AG04450 (cell line): ENCODE data around the gene CACNA1C. TPM values are rescaled to one million over a fixed set of nuclear protein-coding genes. Genes with fewer than 3 reads are reported as not detected.

ENCODE experiments used
- CTCF ChIA-PET: fragments of 300-600, 350-600 bp; formaldehyde crosslinking; extraction: SDS; loops from one replicate; lab custom pipeline; 2022; ENCODE audit warnings: antibody characterized with exemption, inconsistent platforms; lab: Charles Lee
- POLR2A ChIA-PET: fragments of 350-600 bp; formaldehyde crosslinking; extraction: SDS; loops from one replicate; lab custom pipeline; 2021; ENCODE audit warnings: antibody characterized with exemption, inconsistent platforms; lab: Yijun Ruan, JAX
- DNase-seq: peaks from one replicate; pipeline ENCODE4 v3.0.0-alpha.2; 2011; ENCODE audit warnings: low read depth, low spot score
- H3K27ac ChIP-seq: one replicate; pipeline ENCODE4 v1.5.1; 2012; ENCODE audit warnings: low read depth, low read length, control low read depth
- H3K27me3 ChIP-seq: one replicate; pipeline ENCODE4 v1.6.0; 2012; ENCODE audit warnings: low read length; ENCODE audit not compliant: control insufficient read depth, insufficient read depth
- H3K4me3 ChIP-seq: 2 replicates; pipeline ENCODE4 v1.5.1; 2011; ENCODE audit warnings: mild to moderate bottlenecking, low read depth, low read length, control low read depth
- H3K9me3 ChIP-seq: 2 replicates; pipeline ENCODE4 v1.5.1; 2012; ENCODE audit warnings: low read length; ENCODE audit not compliant: control insufficient read depth, insufficient read depth
- CTCF ChIP-seq: IDR thresholded peaks from 2 replicates; pipeline ENCODE4 v1.5.1; 2011; ENCODE audit warnings: low read depth, low read length, control low read depth, inconsistent platforms
- polyA plus RNA-seq: library from polyadenylated mRNA; depleted of rRNA; stranded (reverse); fragments of >200 nt; gene quantifications from 2 replicates; pipeline ENCODE4 v1.2.3, GENCODE V29; 2011

The CACNA1C gene
- polyA plus RNA-seq, 1 experiment, result 5.9 TPM

DNA sequence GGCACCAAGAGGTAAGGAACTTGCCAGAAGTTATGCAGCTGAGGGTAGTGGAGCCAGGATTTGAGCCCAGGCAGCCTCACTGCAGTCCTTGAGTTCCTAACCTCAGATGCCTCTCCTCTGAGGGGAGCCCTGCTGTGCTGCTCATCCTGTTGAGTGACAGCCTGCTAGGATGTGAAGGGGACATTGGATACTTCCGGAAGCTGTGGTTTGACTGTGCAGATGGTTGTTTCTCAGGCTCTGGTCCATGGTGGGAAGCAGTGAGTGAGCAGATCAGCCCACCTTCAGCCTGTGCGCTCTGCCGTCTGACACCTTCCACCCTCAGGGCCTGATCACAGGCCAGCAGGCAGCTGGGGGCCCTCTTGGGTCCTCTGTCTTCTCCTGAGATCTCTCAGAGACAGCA lies 253.2 kb downstream of the CACNA1C start:
- DNase-seq, result no peak
- Histone ChIP-seq H3K4me3 (no peak overlapping the region), H3K27me3 (no peaks in the 10 kb centered on the region), H3K27ac (no peak overlapping the region), H3K9me3 (no peaks in the 10 kb centered on the region)
- no peak for TF ChIP-seq CTCF
- CTCF ChIA-PET, result no interaction called here
- POLR2A ChIA-PET, result no interaction called here

GRCh38 chr12:2306735-2307134 lies 253.9 kb downstream of the CACNA1C start:
- Histone ChIP-seq H3K27me3 (no peaks in the 10 kb centered on the region), H3K4me3 (no peak overlapping the region), H3K27ac (no peak overlapping the region), H3K9me3 (no peaks in the 10 kb centered on the region)
- no peak for TF ChIP-seq CTCF
- ChIA-PET POLR2A (no interaction called here), CTCF (no interaction called here)
- no peak for DNase-seq

- H3K4me3 ChIP-seq, result no peak overlapping the region
- no peaks in the 10 kb centered on the region for H3K9me3 ChIP-seq
- ChIA-PET CTCF (no interaction called here), POLR2A (no interaction called here)
- DNase-seq, result no peak
- no peak for TF ChIP-seq CTCF
- H3K27me3 ChIP-seq, result no peaks in the 10 kb centered on the region
- H3K27ac ChIP-seq, result no peak overlapping the region
These were observed 254.8 kb downstream of the CACNA1C start for GRCh38 chr12:2307550-2307949.

- POLR2A ChIA-PET, result no interaction called here
- Histone ChIP-seq H3K27me3 (no peaks in the 10 kb centered on the region), H3K27ac (peak overlapping the region; percentile 11)
These were observed 256.9 kb downstream of the CACNA1C start for GRCh38 chr12:2309647-2310046.

More at GRCh38 chr12:2309647-2310046, 256.9 kb downstream of the CACNA1C start:
- Histone ChIP-seq H3K4me3 (no peak overlapping the region), H3K9me3 (0 out of 2 replicates have a peak, but pooled peaks cover 2% of the 10 kb centered on the region)
- CTCF ChIA-PET, result no interaction called here
- no peak for TF ChIP-seq CTCF
- no peak for DNase-seq
